Measurements from ENCODE around the gene FBXO45.

- TF ChIP-seq SMC3 (IDR thresholded peaks at IDR 0.05; ENCODE audit: borderline replicate concordance, low read length), result no peak
- TF ChIP-seq SP1 (IDR thresholded peaks at IDR 0.05; ENCODE audit: low read depth, low read length), result no peak
- TF ChIP-seq POLR2AphosphoS5 (IDR thresholded peaks at IDR 0.05; ENCODE audit: low read length), result no peak
- no peak for TF ChIP-seq BHLHE40 (IDR thresholded peaks at IDR 0.05; ENCODE audit: borderline replicate concordance in 1 of 2, low read depth in 2 of 2, low read length in 1 of 2)
- TF ChIP-seq CTCF (IDR thresholded peaks at IDR 0.05 in 2 of 3, conservative IDR thresholded peaks at IDR 0.05 in 1 of 3; ENCODE audit: control insufficient read depth in 2 of 3, extremely low read depth in 1 of 3, insufficient read depth in 1 of 3, low read depth in 3 of 3, low read length in 3 of 3), result no peak
- no peak for TF ChIP-seq EZH2 (IDR thresholded peaks at IDR 0.05; ENCODE audit: borderline replicate concordance, control insufficient read depth, low read depth, low read length)
- TF ChIP-seq ETV6 (conservative IDR thresholded peaks at IDR 0.05 in 1 of 2, IDR thresholded peaks at IDR 0.05 in 1 of 2; ENCODE audit: borderline replicate concordance in 1 of 2, low read depth in 1 of 2), result no peak
- TF ChIP-seq ZSCAN29 (IDR thresholded peaks at IDR 0.05), result no peak
- TF ChIP-seq MXI1 (IDR thresholded peaks at IDR 0.05; ENCODE audit: low read depth, low read length), result no peak
- TF ChIP-seq BCLAF1 (IDR thresholded peaks at IDR 0.05), result no peak
These were observed 16.2 kb upstream of the FBXO45 start for GRCh38 chr3:196552253-196552652.
